ENCODE data around the gene ASPG. TPM values are rescaled to one million over a fixed set of nuclear protein-coding genes. Genes with fewer than 3 reads are reported as not detected.

The ASPG gene
- total RNA-seq, 1 experiment from 2014 or later, result not detected

GRCh38 chr14:104090071-104090748, 4.7 kb downstream of the ASPG start:
- POLR2A ChIA-PET (ENCODE audit: unreplicated experiment), result no interaction called here
- no peaks in the 10 kb centered on the region for H3K27me3 ChIP-seq (ENCODE audit: insufficient read depth, low read depth)
- BruUV-seq (replicated peaks), result no TSS peak
- H3K4me2 ChIP-seq, result no peak overlapping the region
- no peaks in the 10 kb centered on the region for H4K20me1 ChIP-seq (ENCODE audit: insufficient read depth)
- H3K4me3 ChIP-seq, result no peak overlapping the region
- intact Hi-C loops (cut with micrococcal nuclease; ENCODE audit: unreplicated experiment), result no loop called here
- no peaks in the 10 kb centered on the region for H3K36me3 ChIP-seq (ENCODE audit: low read depth)
- DNase-seq, result no peak
- CTCF ChIA-PET, result no interaction called here
- no peak overlapping the region for H3K27ac ChIP-seq
- no peaks in the 10 kb centered on the region for H3F3A ChIP-seq (ENCODE audit: insufficient read depth, low read depth)
- no peaks in the 10 kb centered on the region for H3K79me2 ChIP-seq (ENCODE audit: low read depth)
- H3K4me1 ChIP-seq (replicated peaks; ENCODE audit: insufficient read depth), result no peaks in the 10 kb centered on the region
- no peaks in the 10 kb centered on the region for H3K9me2 ChIP-seq (ENCODE audit: insufficient read depth)
- TF ChIP-seq CTCF (conservative IDR thresholded peaks at IDR 0.05), result no peak
- TF ChIP-seq EZH2 (IDR thresholded peaks at IDR 0.05; ENCODE audit: low read depth), result no peak
- no peaks in the 10 kb centered on the region for H3K9me3 ChIP-seq (ENCODE audit: insufficient read depth, low read depth)
- H2AFZ ChIP-seq, result no peak overlapping the region

GRCh38 chr14:104091061-104091926, 5.8 kb downstream of the ASPG start:
- Histone ChIP-seq H3K4me1 (replicated peaks; ENCODE audit: insufficient read depth) (no peaks in the 10 kb centered on the region), H3K79me2 (ENCODE audit: low read depth) (no peaks in the 10 kb centered on the region), H3K4me2 (no peak overlapping the region), H3K27me3 (ENCODE audit: insufficient read depth, low read depth) (peaks cover 5% of the 10 kb centered on the region; the same call in 1 of the 2 replicates), H2AFZ (no peak overlapping the region), H3F3A (ENCODE audit: insufficient read depth, low read depth) (no peaks in the 10 kb centered on the region), H3K9me2 (ENCODE audit: insufficient read depth) (no peaks in the 10 kb centered on the region), H3K36me3 (ENCODE audit: low read depth) (no peaks in the 10 kb centered on the region), H3K9me3 (ENCODE audit: insufficient read depth, low read depth) (no peaks in the 10 kb centered on the region), H4K20me1 (ENCODE audit: insufficient read depth) (no peaks in the 10 kb centered on the region), H3K27ac (no peak overlapping the region), H3K4me3 (no peak overlapping the region)
- BruUV-seq (replicated peaks), result no TSS peak
- intact Hi-C loops (cut with micrococcal nuclease; ENCODE audit: unreplicated experiment), result no loop called here
- ChIA-PET CTCF (no interaction called here), POLR2A (ENCODE audit: unreplicated experiment) (no interaction called here)
- TF ChIP-seq EZH2 (IDR thresholded peaks at IDR 0.05; ENCODE audit: low read depth) (no peak), CTCF (conservative IDR thresholded peaks at IDR 0.05) (no peak)
- DNase-seq, result no peak

GRCh38 chr14:104091927-104092771, 6.6 kb downstream of the ASPG start:
- CTCF ChIA-PET, result no interaction called here
- Histone ChIP-seq H3K4me3 (no peak overlapping the region), H3K9me2 (ENCODE audit: insufficient read depth) (no peaks in the 10 kb centered on the region), H2AFZ (no peak overlapping the region), H4K20me1 (ENCODE audit: insufficient read depth) (no peaks in the 10 kb centered on the region), H3K4me1 (replicated peaks; ENCODE audit: insufficient read depth) (no peaks in the 10 kb centered on the region), H3F3A (ENCODE audit: insufficient read depth, low read depth) (no peaks in the 10 kb centered on the region), H3K27me3 (ENCODE audit: insufficient read depth, low read depth) (peaks cover 6% of the 10 kb centered on the region; the same call in 1 of the 2 replicates), H3K79me2 (ENCODE audit: low read depth) (no peaks in the 10 kb centered on the region), H3K36me3 (ENCODE audit: low read depth) (no peaks in the 10 kb centered on the region), H3K4me2 (no peak overlapping the region), H3K27ac (no peak overlapping the region), H3K9me3 (ENCODE audit: insufficient read depth, low read depth) (no peaks in the 10 kb centered on the region)
- TF ChIP-seq EZH2 (IDR thresholded peaks at IDR 0.05; ENCODE audit: low read depth) (no peak), CTCF (conservative IDR thresholded peaks at IDR 0.05) (no peak)
- BruUV-seq (replicated peaks), result no TSS peak
- no peak for DNase-seq
- POLR2A ChIA-PET (ENCODE audit: unreplicated experiment), result no interaction called here
- intact Hi-C loops (cut with micrococcal nuclease; ENCODE audit: unreplicated experiment), result no loop called here

Data from PC-9 (cell line).